Peyer's patch (tissue), 4 donors: ENCODE results near the gene PROM2. TPM values are rescaled to one million over a fixed set of nuclear protein-coding genes. Genes with fewer than 3 reads are reported as not detected.

Experiments used
- DNase-seq, 3 donors: peaks; one replicate each; pipeline ENCODE4 v3.0.0-alpha.2; 2017 to 2019
- H3K27ac ChIP-seq, 4 donors: fragments of 200-600 bp; sonication (generic); one replicate each; pipeline ENCODE4 v1.5.1; 2016 to 2019
- H3K27me3 ChIP-seq, 2 donors: fragments of 200-600 bp; sonication (generic); one replicate each; pipeline ENCODE4 v1.5.1; 2019
- H3K36me3 ChIP-seq, 3 donors: fragments of 200-600 bp; sonication (generic); one replicate each; pipeline ENCODE4 v1.5.1; 2016 to 2019
- H3K4me1 ChIP-seq, 4 donors: fragments of 200-600 bp; sonication (generic); one replicate each; pipeline ENCODE4 v1.5.1; 2016 to 2019
- H3K4me3 ChIP-seq, 4 donors: fragments of 200-600 bp; sonication (generic); 1 replicate in 3 of 4; 2 replicates in 1 of 4; pipeline ENCODE4 v1.5.1; 2016 to 2019; ENCODE audit warnings: mild to moderate bottlenecking in 1 of 4
- H3K9me3 ChIP-seq, 4 donors: fragments of 200-600 bp; sonication (generic); one replicate each; pipeline ENCODE4 v1.5.1; 2016 to 2019; ENCODE audit warnings: mild to moderate bottlenecking in 1 of 4
- POLR2A ChIP-seq, 2 donors: fragments of 450-650 bp; IDR thresholded peaks; one replicate each; pipeline ENCODE4 v1.5.1; 2017; ENCODE audit warnings: antibody characterized with exemption in 2 of 2, mild to moderate bottlenecking in 2 of 2, moderate library complexity in 2 of 2
- total RNA-seq, 4 donors: library from RNA; depleted of rRNA; stranded (reverse); fragments of >200 nt; gene quantifications; one replicate each; pipeline ENCODE4 v1.1.0, GENCODE V29; 2016
- TF ChIP-seq, protein P1 (sequence below), 6 experiments: fragments of 450-650 bp in 4 of 6; fragments of 200-600 bp in 2 of 6; sonication (generic) in 1 of 6; IDR thresholded peaks; one replicate each; pipeline ENCODE4 v1.5.1; 2017 to 2019; ENCODE audit warnings: antibody characterized with exemption in 6 of 6, mild to moderate bottlenecking in 3 of 6, moderate library complexity in 1 of 6

The PROM2 gene
- total RNA-seq, 4 donors from 2014 or later: 13.1 to 68.9 (median 39.2) TPM

DNA sequence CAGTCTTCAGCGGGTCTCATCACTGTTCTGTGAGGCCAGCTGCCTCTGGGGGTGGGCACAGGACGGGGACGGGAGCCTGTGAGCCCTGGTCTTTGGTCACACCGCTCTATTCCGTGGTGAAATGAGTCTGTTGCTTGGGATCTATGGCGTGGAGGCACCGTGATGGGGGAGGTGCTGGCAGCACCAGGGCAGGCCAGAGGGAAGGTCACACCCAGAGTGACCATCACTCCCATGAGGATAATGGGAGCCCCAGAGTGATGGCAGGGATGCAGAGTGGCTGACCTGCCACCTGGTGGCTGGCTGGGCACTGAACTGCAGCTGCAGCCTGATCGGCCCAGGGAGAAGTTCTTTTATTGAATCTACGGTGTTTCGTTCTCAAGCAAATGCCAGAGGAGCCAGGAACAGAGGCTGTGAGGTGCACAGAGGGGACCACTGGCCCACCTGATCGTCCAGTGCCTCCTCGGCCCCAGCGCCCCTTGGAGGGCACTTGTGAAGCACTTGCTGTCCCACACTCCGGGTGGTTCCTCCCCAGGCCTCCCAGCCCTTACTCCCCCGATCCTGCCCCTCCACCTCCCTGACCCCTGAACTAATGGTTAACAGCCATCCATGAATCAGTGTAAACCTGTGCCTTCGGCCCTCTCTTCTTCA lies 40.8 kb downstream of the PROM2 start:
- no peak for TF ChIP-seq POLR2A (IDR thresholded peaks at IDR 0.05)
- TF ChIP-seq, protein P1, sequence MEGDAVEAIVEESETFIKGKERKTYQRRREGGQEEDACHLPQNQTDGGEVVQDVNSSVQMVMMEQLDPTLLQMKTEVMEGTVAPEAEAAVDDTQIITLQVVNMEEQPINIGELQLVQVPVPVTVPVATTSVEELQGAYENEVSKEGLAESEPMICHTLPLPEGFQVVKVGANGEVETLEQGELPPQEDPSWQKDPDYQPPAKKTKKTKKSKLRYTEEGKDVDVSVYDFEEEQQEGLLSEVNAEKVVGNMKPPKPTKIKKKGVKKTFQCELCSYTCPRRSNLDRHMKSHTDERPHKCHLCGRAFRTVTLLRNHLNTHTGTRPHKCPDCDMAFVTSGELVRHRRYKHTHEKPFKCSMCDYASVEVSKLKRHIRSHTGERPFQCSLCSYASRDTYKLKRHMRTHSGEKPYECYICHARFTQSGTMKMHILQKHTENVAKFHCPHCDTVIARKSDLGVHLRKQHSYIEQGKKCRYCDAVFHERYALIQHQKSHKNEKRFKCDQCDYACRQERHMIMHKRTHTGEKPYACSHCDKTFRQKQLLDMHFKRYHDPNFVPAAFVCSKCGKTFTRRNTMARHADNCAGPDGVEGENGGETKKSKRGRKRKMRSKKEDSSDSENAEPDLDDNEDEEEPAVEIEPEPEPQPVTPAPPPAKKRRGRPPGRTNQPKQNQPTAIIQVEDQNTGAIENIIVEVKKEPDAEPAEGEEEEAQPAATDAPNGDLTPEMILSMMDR (IDR thresholded peaks at IDR 0.05): peak in 4 of 6 experiments; percentile 29 to 68 (median 65)
- DNase-seq: peak in 1 of 3 donors; percentile 51
- H3K9me3 ChIP-seq: no peaks in the 10 kb centered on the region

DNA sequence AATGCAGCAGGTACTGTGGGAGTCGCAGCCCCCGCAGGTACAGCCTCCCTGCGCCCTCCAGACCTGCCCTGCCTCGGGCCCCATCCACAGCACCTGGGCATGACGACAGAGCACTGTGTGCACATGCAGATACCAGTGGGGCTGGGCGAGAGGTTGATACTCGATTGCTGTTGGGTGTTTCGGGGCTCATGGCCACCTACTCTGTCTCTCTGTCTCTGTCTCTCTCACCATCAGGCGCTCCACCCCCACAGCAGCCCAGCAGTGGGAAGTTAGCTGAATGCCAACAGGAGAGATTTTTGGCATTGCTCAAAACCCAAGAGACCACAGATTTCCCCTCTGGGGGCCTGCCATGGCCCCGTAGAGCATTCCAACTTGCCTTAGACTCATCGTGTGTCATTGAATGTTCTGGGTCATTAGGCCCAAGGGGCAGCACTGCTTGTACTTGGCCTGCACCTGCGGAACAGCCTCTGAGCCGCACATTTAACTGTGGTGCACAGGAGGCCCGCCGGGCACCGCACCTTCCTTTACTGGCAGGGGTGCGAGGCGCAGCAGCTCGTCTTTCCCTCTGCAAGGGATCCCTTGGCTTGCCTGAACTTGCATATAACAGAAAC lies 41.7 kb downstream of the PROM2 start:
- TF ChIP-seq, protein P1 (IDR thresholded peaks at IDR 0.05): no peak
- TF ChIP-seq POLR2A (IDR thresholded peaks at IDR 0.05): no peak
- no peak overlapping the region for H3K4me3 ChIP-seq
- no peaks in the 10 kb centered on the region for H3K36me3 ChIP-seq
- H3K27me3 ChIP-seq: no peaks in the 10 kb centered on the region
- no peak for DNase-seq
- H3K9me3 ChIP-seq: no peaks in the 10 kb centered on the region
- no peaks in the 10 kb centered on the region for H3K4me1 ChIP-seq
- H3K27ac ChIP-seq: no peak overlapping the region

More for the DNA sequence above, 40.8 kb downstream of the PROM2 start:
- H3K4me3 ChIP-seq: no peak overlapping the region
- no peaks in the 10 kb centered on the region for H3K4me1 ChIP-seq
- no peaks in the 10 kb centered on the region for H3K27me3 ChIP-seq
- H3K36me3 ChIP-seq: no peaks in the 10 kb centered on the region
- H3K27ac ChIP-seq: no peak overlapping the region

GRCh38 chr2:95316466-95317122 lies 42.3 kb downstream of the PROM2 start:
- Histone ChIP-seq H3K27ac (no peak overlapping the region), H3K27me3 (no peaks in the 10 kb centered on the region), H3K9me3 (no peaks in the 10 kb centered on the region), H3K36me3 (no peaks in the 10 kb centered on the region), H3K4me1 (no peaks in the 10 kb centered on the region), H3K4me3 (no peak overlapping the region)
- no peak for DNase-seq
- TF ChIP-seq, protein P1 (IDR thresholded peaks at IDR 0.05): no peak
- no peak for TF ChIP-seq POLR2A (IDR thresholded peaks at IDR 0.05)

DNA sequence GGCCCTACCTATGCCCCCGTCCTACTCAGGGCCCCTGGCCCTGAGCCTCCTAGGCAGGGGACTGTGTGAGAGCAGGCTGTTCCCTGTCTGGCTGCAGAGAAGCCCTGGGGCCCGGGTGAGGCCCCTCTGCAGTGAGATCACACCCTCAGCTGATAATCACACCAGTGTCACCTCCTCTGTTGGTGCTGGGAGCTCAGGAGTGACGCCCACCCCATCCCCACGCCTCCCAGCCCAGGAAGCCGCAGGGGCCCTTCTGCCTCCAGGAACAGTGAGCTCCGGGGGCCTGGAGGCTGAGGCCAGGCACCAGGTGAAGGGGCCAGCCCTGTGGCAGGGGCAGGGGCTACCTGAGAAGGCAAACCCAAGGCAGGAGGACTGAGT lies 42.9 kb downstream of the PROM2 start:
- Histone ChIP-seq H3K4me1 (no peaks in the 10 kb centered on the region), H3K27ac (no peak overlapping the region), H3K4me3 (no peak overlapping the region), H3K9me3 (no peaks in the 10 kb centered on the region), H3K27me3 (no peaks in the 10 kb centered on the region), H3K36me3 (no peaks in the 10 kb centered on the region)
- no peak for TF ChIP-seq POLR2A (IDR thresholded peaks at IDR 0.05)
- TF ChIP-seq, protein P1 (IDR thresholded peaks at IDR 0.05): no peak
- DNase-seq: no peak

DNA sequence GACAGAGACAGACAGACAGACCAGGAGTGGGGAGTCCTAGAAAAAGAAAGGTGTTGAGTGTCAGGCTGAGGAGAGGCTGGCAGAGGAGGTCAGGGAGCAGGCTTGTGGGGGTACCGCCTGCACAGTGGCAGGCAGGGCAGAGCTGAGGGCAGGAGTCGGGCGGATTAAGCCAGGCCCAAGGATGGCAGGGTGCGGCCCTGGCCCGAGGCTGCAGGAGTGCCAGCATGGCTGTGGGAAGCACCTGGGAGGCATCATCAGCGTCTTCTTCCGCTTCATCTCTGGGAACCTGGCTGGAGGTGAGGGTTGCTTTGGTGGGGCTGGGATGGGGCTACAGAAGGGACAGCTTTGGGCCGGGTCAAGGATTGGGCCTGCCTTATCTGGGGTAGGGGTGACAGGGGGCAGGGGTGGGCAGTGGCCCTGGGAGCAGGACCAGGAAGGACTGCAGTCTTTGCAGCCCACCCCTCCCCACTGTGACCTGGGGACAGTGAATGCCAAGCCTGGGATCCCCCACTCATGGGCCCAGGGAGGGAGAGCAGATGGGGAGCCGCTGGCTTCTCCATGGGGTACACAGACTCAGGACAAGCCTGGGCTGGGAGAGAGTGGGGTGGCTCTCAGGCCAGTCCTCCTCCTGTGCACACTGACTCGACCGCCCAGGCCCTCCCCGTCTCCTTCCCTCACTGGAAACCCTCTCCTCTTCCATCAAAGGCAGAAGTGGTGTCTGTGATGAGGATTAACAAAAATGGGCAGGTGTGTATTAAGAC lies 43.6 kb downstream of the PROM2 start:
- Histone ChIP-seq H3K4me1 (no peaks in the 10 kb centered on the region), H3K36me3 (no peaks in the 10 kb centered on the region), H3K27ac (no peak overlapping the region), H3K27me3 (no peaks in the 10 kb centered on the region), H3K4me3 (no peak overlapping the region), H3K9me3 (no peaks in the 10 kb centered on the region)
- no peak for DNase-seq
- TF ChIP-seq POLR2A (IDR thresholded peaks at IDR 0.05): no peak
- TF ChIP-seq, protein P1 (IDR thresholded peaks at IDR 0.05): no peak
